NCI-H526 (cell line): ENCODE measurements around the gene TMEM109.

ENCODE experiments used
- DNase-seq, 2 experiments: peaks; one replicate each; lab custom pipeline; 2025; lab: John Stamatoyannopoulos, UW

The TMEM109 gene, protein sequence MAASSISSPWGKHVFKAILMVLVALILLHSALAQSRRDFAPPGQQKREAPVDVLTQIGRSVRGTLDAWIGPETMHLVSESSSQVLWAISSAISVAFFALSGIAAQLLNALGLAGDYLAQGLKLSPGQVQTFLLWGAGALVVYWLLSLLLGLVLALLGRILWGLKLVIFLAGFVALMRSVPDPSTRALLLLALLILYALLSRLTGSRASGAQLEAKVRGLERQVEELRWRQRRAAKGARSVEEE

DNA sequence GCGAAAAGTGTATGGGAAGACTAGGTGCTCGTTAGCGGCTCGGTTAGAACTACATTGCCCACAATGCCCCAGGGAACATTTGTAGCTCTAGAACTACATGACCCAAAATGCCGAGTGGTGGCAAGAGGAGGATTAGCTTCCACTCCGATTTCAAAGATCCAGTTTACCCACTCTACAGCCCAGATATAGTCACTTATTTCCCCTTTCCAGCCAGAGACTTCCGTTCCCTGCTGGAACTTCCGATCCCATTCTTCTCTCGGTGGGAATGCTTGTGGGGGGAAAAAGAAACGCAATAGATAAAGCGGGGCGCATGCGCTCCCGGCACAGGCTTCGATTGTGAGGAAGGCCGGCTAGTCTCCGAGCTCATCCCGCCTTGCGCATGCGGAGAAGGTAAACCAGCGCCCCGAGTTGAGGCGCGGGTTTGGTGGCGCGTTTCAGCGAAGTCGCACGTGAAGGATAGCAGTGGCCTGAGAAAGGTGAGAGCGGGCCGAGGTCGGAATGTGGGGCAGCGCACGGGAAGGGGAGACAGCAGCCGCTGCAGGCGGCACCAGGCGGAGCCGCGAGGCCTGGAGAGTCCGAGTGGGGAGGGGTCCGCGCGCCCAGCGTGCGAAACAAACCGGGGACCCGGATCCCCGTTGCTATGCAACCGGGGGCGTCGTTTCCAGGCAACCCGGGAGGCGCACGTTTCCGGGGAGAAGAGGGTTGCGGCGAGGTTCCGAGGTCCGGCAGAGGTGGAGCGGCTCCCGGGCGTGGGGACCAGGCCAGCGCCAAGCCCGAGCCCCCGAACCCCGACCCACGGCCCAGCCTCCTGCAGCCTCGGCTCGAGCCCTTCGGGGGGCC is at the start of gene TMEM109:
Gene TMEM109, plus strand, starts transcription at position 366 of the 840 bp plus-strand sequence. CDS start 5,536 bp downstream, outside the sequence.
- DNase-seq, result peak; percentile 96 to 97

DNA sequence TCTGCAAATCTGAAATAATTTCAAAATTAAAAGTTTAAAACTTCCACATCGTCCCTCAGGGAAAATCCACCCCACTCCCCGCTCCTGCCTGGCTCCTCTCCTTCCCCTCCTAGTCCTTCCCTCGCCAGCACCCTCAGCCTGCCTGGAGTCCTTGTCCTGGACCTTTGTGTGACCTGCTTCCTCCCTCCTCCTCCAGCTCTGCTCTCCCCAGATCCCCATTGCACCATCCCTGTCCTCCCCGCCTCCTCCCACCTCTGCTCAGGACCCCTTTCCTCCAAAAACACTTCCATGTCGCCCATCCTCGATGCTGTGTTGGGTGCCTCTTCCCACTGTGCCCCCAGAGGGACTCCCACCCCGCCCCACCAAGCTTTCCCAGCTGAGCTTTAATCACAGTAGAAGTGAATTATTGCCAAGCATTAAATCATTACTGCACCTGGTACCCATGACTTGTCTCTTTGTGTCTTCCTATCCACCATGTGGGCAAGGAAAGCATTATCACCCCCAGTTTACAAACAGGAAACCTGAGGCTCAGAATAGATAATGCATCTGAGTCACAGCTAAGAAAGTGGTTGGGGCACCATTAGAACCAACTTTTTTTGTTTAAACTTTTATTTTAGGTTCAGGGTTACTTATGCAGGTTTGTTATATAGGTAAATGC is 49.0 kb upstream of the TMEM109 start:
- no peak for DNase-seq

DNA sequence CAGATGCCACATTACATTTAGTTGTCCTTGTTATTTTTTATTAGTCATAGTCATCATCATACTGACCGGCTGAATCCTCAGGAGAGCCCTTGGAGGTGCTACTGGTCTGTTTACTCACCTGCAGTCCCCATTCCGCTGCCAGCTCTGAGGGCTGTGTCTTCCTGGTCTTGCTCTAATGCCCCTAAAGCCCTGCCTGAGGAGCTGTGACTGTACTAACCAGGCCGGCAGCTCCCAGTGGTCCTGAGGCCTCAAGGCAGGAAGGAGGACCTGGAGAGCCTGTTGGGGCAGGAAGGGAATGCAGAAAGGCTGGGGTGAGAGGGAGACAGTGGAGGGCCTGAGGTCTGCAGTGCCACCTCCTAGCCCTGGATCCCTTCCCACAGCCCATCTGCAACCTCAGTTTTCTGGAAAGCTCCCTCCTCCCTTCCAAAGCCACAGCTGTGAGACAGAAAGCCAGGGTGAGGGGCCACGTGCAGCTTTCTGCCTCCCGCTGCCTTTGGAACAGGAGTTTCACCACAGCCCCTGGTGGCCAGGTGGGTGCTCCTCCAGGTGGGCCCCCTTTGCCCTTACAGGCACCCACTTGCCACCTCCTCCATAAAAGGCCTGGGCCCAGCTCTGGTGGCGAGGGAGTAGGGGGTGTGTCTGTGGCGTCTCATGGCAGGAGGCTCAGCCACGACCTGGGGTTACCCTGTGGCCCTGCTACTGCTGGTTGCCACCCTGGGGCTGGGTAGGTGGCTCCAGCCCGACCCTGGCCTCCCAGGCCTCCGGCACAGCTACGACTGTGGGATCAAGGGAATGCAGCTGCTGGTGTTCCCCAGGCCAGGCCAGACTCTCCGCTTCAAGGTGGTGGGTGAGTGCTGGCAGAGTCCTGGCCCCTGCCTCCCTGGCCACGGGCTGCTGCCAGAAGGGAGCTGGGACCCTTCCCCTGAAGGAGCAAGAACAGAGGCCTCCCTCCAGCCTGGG is 46.8 kb upstream of the TMEM109 start, which contains the start of gene ZP1:
Gene ZP1, plus strand, starts transcription at position 632 of the 960 bp plus-strand sequence. Its CDS starts 20 bp downstream, at position 652.
- DNase-seq, result peak in 1 of 2 experiments; percentile 23

DNA sequence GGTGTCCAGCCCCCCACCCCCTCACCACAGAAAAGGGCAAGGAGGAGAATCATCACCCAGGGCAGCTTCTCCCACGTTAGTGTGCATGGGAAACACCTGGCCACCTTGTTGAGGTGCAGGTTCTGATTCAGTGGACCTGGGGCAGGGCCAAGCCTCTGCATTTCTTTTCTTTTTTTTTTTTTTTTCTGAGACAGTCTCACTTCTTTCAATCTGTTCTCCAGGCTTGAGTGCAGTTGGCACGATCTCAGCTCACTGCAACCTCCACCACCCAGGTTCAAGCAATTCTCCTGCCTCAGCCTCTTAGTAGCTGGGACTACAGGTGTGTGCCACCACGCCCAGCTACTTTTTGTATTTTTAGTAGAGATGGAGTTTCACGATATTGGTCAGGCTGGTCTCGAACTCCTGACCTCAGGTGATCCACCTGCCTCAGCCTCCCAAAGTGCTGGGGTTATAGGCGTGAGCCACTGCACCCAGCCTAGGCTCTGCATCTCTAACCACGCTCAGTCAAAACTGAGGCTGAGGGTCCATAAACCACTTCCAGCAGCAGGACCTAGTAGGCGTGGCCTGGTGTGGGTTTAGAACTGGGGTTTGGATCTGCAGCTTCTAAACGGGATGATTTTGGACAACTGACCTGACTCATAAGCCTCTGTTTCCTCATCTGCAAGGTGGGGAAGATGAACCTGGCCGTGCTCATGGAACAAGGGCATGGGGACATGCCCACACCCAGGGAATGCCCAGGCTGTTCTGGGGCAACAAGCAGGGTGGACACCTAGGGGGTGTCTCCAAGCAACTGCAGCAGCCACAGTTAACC is 45.9 kb upstream of the TMEM109 start:
- DNase-seq, result no peak

DNA sequence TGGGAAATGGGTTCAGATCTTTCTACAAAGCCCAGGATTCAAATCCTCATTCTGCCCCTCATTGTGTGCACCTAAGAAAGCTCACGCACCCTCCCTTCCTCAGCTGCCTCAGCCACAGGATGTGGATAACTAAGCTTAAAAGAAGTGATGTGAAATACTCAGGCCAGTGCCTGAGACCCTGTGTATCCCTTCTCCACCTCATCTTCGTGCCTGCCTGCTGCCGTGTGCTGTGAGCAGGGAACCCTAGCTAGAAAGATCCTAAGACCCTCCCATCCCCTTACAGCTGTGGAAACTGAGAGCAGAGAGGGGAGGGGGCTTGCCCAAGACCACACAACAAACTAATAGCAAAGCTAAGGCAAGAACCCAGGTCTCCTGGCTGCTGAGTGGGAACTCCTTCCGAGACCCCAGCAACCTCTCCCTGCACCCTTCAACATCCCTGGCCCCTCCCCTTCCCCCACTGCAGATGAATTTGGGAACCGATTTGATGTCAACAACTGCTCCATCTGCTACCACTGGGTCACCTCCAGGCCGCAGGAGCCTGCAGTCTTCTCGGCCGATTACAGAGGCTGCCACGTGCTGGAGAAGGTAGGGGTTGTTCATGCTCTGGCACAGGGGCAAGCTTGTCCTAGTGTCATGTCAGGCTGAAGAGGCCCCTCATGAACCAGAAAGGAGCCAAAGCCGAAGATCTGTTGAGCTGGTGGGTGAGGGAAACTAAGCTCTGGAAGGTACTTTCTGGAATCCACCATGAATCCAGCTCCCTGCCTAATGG is 45.1 kb upstream of the TMEM109 start:
- no peak for DNase-seq

DNA sequence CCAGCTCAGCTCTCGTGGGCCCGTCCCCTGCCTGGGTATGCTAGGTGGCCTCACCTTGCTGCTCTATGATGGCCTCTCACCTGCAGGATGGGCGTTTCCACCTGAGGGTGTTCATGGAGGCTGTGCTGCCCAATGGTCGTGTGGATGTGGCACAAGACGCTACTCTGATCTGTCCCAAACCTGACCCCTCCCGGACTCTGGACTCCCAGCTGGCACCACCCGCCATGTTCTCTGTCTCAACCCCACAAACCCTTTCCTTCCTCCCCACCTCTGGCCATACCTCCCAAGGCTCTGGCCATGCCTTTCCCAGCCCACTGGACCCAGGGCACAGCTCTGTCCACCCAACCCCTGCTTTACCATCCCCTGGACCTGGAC is 44.5 kb upstream of the TMEM109 start:
- DNase-seq, result no peak

DNA sequence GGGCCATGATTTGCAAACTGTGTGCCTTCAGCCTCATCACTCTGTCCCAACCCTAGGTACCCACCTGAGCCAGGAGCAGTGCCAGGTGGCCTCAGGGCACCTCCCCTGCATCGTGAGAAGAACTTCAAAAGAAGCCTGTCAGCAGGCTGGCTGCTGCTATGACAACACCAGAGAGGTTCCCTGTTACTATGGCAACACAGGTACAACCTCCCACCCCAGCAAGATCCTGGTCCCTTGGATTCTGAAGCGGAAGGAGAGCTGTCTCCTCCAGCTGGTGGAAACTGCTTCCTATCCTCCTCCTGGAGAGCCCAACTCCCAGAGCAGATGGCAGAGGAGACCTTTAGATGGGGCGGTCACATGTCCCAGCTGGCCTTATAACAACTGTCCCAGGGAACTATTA is 43.7 kb upstream of the TMEM109 start:
- no peak for DNase-seq

DNA sequence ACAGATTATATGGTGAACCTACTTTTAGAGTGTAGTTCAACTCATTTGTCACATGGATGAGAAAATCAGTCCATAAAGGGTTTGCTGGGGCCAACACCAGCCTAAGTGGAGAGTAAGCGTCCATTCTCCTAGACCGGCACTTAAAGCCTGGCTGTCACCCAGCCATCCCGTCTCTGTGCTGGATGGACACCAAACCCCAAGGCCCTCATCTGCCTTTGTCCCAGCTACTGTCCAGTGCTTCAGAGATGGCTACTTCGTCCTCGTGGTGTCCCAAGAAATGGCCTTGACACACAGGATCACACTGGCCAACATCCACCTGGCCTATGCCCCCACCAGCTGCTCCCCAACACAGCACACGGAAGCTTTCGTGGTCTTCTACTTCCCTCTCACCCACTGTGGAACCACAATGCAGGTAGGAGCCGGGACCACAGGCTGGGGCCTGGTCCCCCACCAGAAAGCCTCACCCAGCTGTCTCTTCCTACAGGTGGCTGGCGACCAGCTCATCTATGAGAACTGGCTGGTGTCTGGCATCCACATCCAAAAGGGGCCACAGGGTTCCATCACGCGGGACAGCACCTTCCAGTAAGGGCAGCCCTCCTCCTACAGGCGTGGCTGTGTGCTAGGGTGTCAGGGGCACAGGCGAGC is 43.1 kb upstream of the TMEM109 start:
- no peak for DNase-seq

DNA sequence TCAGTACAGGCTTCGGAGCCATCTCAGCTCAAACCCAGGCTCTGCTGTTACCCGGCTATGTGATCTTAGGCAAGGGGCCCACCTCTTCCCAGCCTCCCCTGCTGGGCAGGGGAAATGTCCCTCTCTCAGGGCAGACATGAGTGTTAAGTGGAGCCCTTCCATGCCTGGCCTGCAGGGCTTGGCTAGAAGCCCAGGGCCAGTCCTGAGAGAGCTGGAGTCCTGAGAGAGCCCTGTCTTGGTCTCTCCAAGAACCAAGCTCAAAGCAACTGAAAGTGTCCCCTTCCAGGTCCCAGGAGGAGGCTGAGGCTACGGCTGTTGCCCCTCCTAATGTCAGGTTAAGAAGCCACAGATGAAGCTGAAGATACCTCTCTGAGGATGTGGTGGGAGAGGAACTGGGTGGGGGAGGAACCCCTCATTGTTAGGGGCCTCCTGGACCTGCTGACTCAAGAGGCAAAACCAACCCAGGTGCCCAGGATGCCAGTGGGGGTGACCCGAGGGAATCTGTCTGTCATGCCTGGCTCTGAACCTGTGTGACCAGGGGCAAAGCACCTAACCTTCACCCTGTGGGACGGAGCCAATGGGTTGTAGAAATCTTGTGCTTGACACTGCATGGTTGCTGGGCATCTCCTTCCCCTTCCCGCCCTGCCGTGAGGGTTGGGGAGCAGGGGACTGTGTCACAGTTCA is 42.4 kb upstream of the TMEM109 start:
- DNase-seq, result no peak

DNA sequence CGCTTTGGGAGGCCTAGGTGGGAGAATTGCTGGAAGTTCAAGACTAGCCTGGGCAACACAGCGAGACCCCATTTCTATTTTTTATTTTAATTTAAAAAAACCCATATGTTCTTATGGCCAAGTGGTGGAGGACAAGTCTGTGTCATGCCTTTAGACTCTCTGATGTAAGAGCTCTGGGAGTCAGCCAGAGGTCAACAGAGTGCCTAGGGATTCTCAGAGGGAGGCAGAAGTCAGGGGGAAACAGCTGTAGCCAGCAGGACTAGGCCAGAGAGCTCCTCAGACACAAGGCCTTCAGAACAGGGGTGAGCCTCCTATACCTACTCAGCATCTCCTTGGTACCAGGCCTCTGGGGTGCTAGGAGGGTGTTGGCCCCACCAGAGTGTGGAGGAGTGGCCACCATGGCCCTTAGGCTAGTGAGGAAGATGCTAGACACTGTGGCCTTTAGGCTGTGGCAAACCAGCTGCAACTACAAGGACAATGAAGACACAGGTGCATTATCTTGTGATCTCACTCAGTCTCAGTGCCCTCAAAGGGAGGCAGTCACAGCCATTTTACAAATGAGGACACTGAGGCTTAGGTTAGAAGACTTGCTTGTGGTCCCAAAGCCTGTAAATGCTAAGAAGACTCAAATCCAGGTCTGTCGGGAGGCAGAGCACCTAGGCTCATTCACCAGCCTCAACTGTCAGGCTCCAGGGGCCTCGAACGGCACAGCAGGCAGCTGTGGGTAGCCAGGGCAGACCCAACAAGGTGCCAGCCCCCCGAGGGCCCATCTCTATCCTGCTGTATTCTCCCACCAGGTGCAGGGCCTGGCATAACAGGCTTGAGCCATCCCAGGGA is 41.6 kb upstream of the TMEM109 start:
- no peak for DNase-seq

DNA sequence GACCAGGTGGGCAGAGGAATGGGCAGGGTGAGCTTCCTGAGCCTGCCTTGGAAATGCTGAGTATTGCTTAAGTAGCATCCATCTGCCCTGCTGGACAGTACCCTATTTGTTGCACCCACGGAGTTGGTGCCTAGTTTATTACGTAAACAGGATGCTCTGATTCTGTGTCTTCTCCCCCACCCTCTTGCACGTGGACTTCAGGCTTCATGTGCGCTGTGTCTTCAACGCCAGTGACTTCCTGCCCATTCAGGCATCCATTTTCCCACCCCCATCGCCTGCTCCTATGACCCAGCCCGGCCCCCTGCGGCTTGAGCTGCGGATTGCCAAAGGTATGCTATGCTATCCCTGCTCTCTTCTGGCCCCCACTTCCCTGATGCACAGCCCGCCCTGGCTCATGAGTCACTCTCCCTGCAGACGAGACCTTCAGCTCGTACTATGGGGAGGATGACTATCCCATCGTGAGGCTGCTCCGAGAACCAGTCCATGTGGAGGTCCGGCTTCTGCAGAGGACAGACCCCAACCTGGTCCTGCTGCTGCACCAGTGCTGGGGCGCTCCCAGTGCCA is 40.9 kb upstream of the TMEM109 start:
- no peak for DNase-seq

DNA sequence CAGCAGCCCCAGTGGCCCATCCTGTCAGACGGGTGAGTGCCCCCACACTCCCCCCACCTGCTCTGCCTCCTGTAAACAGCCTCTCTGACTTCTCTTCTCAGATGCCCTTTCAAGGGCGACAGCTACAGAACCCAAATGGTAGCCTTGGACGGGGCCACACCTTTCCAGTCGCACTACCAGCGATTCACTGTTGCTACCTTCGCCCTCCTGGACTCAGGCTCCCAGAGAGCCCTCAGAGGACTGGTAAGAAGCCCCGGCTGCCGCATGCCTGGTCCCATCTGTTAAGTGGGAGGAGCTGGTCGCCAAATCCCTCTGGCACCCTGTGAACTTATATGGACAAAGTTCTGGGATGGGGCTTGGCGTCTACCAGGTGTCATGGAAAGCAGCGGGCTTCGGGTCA is 40.4 kb upstream of the TMEM109 start:
- DNase-seq, result no peak

DNA sequence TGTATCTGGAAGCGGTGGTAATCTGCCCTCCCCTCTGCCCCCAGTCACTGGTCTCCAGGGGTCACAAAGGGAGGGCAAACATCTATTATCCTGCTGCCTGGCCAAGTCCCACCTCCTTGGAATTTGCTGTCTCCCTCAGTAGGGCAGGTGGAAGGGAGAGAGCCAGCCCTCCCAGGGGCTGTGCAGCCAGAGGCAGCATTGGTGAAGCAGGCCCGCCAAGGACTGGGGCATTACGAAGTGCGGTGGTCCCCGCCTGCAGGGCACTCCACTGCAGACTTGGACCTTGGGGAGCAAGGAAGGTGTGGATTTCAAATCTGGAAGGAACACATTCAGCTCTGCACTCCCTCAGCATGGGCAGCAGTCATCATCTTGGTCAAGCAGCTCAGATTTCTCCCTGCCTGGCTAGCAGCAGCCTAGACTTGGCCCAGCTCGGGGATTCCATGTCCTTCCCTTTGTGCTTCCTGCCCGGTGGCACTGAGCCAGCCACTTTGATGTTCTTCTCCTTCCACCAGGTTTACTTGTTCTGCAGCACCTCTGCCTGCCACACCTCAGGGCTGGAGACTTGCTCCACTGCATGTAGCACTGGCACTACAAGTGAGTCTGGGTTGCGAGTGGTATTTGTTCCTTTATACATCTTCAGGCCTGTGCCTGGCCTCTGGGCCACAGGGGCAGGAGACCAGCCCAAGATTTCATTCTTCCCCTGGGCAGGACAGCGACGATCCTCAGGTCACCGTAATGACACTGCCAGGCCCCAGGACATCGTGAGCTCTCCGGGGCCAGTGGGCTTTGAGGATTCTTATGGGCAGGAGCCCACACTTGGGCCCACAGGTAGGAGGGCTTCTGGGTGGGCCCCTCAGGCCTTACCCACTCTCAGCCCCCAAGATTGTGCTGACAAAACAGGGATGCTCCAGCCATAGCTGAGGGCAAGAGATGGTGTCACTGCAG is 39.3 kb upstream of the TMEM109 start:
- DNase-seq, result no peak

DNA sequence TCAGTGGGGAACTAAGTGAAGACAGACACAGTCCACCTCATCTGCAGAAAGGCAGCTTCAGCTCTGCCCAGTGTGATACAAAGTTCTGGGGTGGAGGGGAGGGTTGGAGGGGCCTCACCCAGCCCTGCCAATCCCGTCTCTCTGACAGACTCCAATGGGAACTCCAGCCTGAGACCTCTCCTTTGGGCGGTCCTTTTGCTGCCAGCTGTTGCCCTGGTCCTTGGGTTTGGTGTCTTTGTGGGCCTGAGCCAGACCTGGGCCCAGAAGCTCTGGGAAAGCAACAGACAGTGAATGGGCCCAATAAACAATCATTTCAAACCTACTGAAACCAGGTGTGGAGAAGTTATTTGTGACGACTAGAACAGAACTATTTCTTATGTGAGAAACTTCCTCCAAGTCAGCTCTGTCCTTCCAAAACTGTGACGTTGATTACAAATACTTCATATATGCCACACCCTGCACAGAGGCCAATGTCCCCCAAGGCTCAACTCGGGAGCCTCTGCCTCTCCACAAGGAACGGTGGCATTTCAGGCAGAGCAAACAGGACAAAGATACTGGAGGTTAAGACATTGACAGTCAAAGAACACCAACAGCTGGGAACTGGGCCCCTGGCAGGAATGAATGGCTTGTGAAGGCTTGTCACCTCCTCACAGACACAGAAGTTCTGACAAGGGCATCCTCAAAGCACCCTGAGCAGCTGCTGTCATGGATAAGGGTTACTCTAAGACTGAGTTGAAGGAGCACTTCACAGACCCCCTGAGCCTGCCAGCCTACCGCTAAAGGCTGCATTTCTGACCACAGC is 38.4 kb upstream of the TMEM109 start:
- DNase-seq, result no peak

DNA sequence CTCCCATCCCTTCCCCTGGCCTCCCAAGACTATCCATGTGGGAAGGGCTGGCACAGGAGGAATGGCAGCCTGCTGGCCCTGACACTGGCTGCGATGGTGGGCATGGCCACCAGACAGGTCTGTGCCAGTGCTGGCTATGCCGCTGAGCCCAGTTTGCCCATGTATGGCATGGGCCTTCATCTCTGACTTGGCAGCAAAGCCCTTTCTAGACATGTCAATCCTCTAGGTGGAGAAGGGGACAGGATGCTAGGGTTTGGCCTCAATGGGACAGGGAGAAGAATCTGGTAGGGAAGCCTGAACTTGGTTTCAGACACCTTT is 37.8 kb upstream of the TMEM109 start:
- DNase-seq, result no peak
